NK-92 treated with Interleukin-12 subunit alpha and Interleukin-12 subunit beta, amount 100 ng/mL, for 24 hours (cell line): Measurements from ENCODE around the gene CYB5R3.
"Not testable (repeated sequence)": the region's sequence is repeated elsewhere in the genome, so short reads cannot be mapped to it uniquely, and the experiment has no call there.

Experiments used
- DNase-seq: peaks from one replicate; lab custom pipeline; 2025; lab: John Stamatoyannopoulos, UW

CYB5R3 gene

GRCh38 chr22:42602470-42602869, 46.7 kb downstream of the CYB5R3 start:
- no peak for DNase-seq

- no peak for DNase-seq
Measured at GRCh38 chr22:42601879-42602465, 47.2 kb downstream of the CYB5R3 start.

GRCh38 chr22:42596863-42597530, 52.2 kb downstream of the CYB5R3 start:
- DNase-seq: no peak

- no peak for DNase-seq
Measured at GRCh38 chr22:42596336-42596735, 52.9 kb downstream of the CYB5R3 start.

- DNase-seq: no peak
Measured at GRCh38 chr22:42595434-42595833, 53.8 kb downstream of the CYB5R3 start.

- DNase-seq: no peak
Measured at GRCh38 chr22:42591987-42592386, 57.2 kb downstream of the CYB5R3 start.

- DNase-seq: no peak
Measured at GRCh38 chr22:42587588-42588175, 61.5 kb downstream of the CYB5R3 start.

GRCh38 chr22:42586381-42586780, 62.8 kb downstream of the CYB5R3 start:
- DNase-seq: no peak

- DNase-seq: no peak
Measured at GRCh38 chr22:42585096-42585495, 64.1 kb downstream of the CYB5R3 start.

- no peak for DNase-seq
Measured at GRCh38 chr22:42584364-42584940, 64.7 kb downstream of the CYB5R3 start.

GRCh38 chr22:42582987-42583386, 66.2 kb downstream of the CYB5R3 start:
- no peak for DNase-seq

- DNase-seq: peak; percentile 51
Measured at GRCh38 chr22:42581762-42582716, 67.2 kb downstream of the CYB5R3 start.

- DNase-seq: not testable (repeated sequence)
Measured at GRCh38 chr22:42581194-42581761, 67.9 kb downstream of the CYB5R3 start.

- not testable (repeated sequence) for DNase-seq
Measured at GRCh38 chr22:42580040-42580439, 69.2 kb downstream of the CYB5R3 start.

- no peak for DNase-seq
Measured at GRCh38 chr22:42577623-42578240, 71.5 kb downstream of the CYB5R3 start.

- DNase-seq: not testable (repeated sequence)
Measured at GRCh38 chr22:42577141-42577540, 72.1 kb downstream of the CYB5R3 start.

- DNase-seq: not testable (repeated sequence)
Measured at GRCh38 chr22:42575996-42576574, 73.1 kb downstream of the CYB5R3 start.

- DNase-seq: not testable (repeated sequence)
Measured at GRCh38 chr22:42574468-42574867, 74.7 kb downstream of the CYB5R3 start.

GRCh38 chr22:42574046-42574445, 75.1 kb downstream of the CYB5R3 start:
- not testable (repeated sequence) for DNase-seq

GRCh38 chr22:42571068-42571467, 78.1 kb downstream of the CYB5R3 start:
- not testable (repeated sequence) for DNase-seq

GRCh38 chr22:42570580-42570979, 78.6 kb downstream of the CYB5R3 start:
- not testable (repeated sequence) for DNase-seq
